SK-N-SH (cell line): Measurements from ENCODE around the gene RERG. TPM values are rescaled to one million over a fixed set of nuclear protein-coding genes. Genes with fewer than 3 reads are reported as not detected.

Experiments used
- CTCF ChIA-PET: fragments of 300-600, 350-600 bp; formaldehyde crosslinking; extraction: SDS; loops from one replicate; lab custom pipeline; 2021; lab: Yijun Ruan, JAX
- POLR2A ChIA-PET: fragments of 350-600 bp; sonication (Branson Sonifier 250); formaldehyde crosslinking; extraction: SDS; loops from one replicate; lab custom pipeline; 2020; ENCODE audit warnings: antibody characterized with exemption, inconsistent platforms; lab: Yijun Ruan, JAX
- DNase-seq: peaks from one replicate; pipeline ENCODE4 v3.0.0; 2012
- H2AFZ ChIP-seq: fragments of 200-600 bp; sonication (generic); 2 replicates; pipeline ENCODE4 v1.8.1; 2016; ENCODE audit warnings: antibody characterized with exemption, mild to moderate bottlenecking, low read depth
- H3F3A ChIP-seq: fragments of 200-600 bp; sonication (generic); replicated peaks from 2 replicates; pipeline ENCODE3; 2016; ENCODE audit warnings: antibody characterized with exemption, mild to moderate bottlenecking; ENCODE audit not compliant: insufficient read depth
- H3K27ac ChIP-seq, 2 experiments: fragments of 200-500 bp in 1 of 2; fragments of 200-600 bp in 1 of 2; sonication (Bioruptor generic) in 1 of 2; sonication (generic), shearing (Covaris generic) in 1 of 2; 2 replicates each; pipeline versions ENCODE4 v1.5.1 to v1.6.1; 2014 to 2016; ENCODE audit warnings: low read depth in 2 of 2, inconsistent platforms in 1 of 2, low read length in 1 of 2, mild to moderate bottlenecking in 1 of 2, mixed read lengths in 1 of 2
- H3K27me3 ChIP-seq: fragments of 200-600 bp; sonication (generic), shearing (Covaris generic); 2 replicates; pipeline ENCODE4 v1.6.1; 2016; ENCODE audit warnings: mixed run types; ENCODE audit not compliant: insufficient read depth
- H3K36me3 ChIP-seq, 2 experiments: fragments of 200-500 bp in 1 of 2; fragments of 200-600 bp in 1 of 2; sonication (Bioruptor generic) in 1 of 2; sonication (generic) in 1 of 2; replicated peaks in 1 of 2; 2 replicates each; pipeline versions ENCODE3 to v1.5.1; 2014 to 2016; ENCODE audit warnings: low read length in 1 of 2, mild to moderate bottlenecking in 1 of 2; ENCODE audit not compliant: insufficient read depth in 2 of 2, control insufficient read depth in 1 of 2
- H3K4me1 ChIP-seq, 2 experiments: fragments of 200-500 bp in 1 of 2; fragments of 200-600 bp in 1 of 2; sonication (Bioruptor generic) in 1 of 2; sonication (generic), shearing (Covaris generic) in 1 of 2; 2 replicates each; pipeline versions ENCODE4 v1.5.1 to v1.6.1; 2014 to 2016; ENCODE audit warnings: low read depth in 1 of 2, low read length in 1 of 2, mixed run types in 1 of 2; ENCODE audit not compliant: insufficient read depth in 2 of 2, control insufficient read depth in 1 of 2
- H3K4me2 ChIP-seq: fragments of 200-600 bp; sonication (generic), shearing (Covaris generic); 2 replicates; pipeline ENCODE4 v1.6.1; 2017; ENCODE audit warnings: mixed run types
- H3K4me3 ChIP-seq, 2 experiments: fragments of 200-500 bp in 1 of 2; fragments of 200-600 bp in 1 of 2; sonication (Bioruptor generic) in 1 of 2; sonication (generic), shearing (Covaris generic) in 1 of 2; 2 replicates each; pipeline versions ENCODE4 v1.5.1 to v1.8.1; 2014 to 2016; ENCODE audit warnings: low read depth in 2 of 2, inconsistent platforms in 1 of 2, low read length in 1 of 2, mild to moderate bottlenecking in 1 of 2, mixed read lengths in 1 of 2, moderate library complexity in 1 of 2
- H3K79me2 ChIP-seq: fragments of 200-600 bp; sonication (generic); 2 replicates; pipeline ENCODE4 v1.8.1; 2017; ENCODE audit warnings: mild to moderate bottlenecking; ENCODE audit not compliant: insufficient read depth
- H3K9ac ChIP-seq: fragments of 200-600 bp; sonication (generic); 2 replicates; pipeline ENCODE4 v1.6.1; 2017; ENCODE audit warnings: mixed run types
- H3K9me2 ChIP-seq: fragments of 200-600 bp; sonication (generic); 2 replicates; pipeline ENCODE4 v1.6.1; 2017; ENCODE audit warnings: mixed run types
- H3K9me3 ChIP-seq: fragments of 200-600 bp; sonication (generic); 2 replicates; pipeline ENCODE4 v1.6.1; 2017; ENCODE audit warnings: mixed run types, mild to moderate bottlenecking, moderate library complexity
- H4K20me1 ChIP-seq: fragments of 200-600 bp; sonication (generic); 2 replicates; pipeline ENCODE4 v1.6.1; 2017; ENCODE audit warnings: mild to moderate bottlenecking, mixed run types; ENCODE audit not compliant: insufficient read depth
- EZH2phosphoT487 ChIP-seq: fragments of 200-600 bp; sonication (generic); IDR thresholded peaks from 2 replicates; pipeline ENCODE4 v1.6.1; 2017; ENCODE audit warnings: low read depth, mixed run types, mild to moderate bottlenecking, antibody characterized with exemption, moderate library complexity, borderline replicate concordance
- FOSL2 ChIP-seq: IDR thresholded peaks from 2 replicates; pipeline ENCODE4 v1.4.0; 2012; ENCODE audit warnings: low read depth, mild to moderate bottlenecking, moderate library complexity, borderline replicate concordance
- FOXM1 ChIP-seq: IDR thresholded peaks from 2 replicates; pipeline ENCODE4 v1.4.0; 2012; ENCODE audit warnings: low read depth, mild to moderate bottlenecking
- GABPA ChIP-seq: IDR thresholded peaks from 2 replicates; pipeline ENCODE4 v1.4.0; 2012; ENCODE audit warnings: low read depth, mild to moderate bottlenecking
- IRF3 ChIP-seq: fragments of 150-350 bp; IDR thresholded peaks from 2 replicates; pipeline ENCODE4 v1.6.1; 2016; ENCODE audit warnings: mild to moderate bottlenecking, low read depth, low read length
- MAX ChIP-seq: IDR thresholded peaks from 2 replicates; pipeline ENCODE4 v1.4.0; 2012; ENCODE audit warnings: low read depth
- MEF2A ChIP-seq: IDR thresholded peaks from 2 replicates; pipeline ENCODE4 v1.4.0; 2012; ENCODE audit warnings: low read depth, borderline replicate concordance
- MXI1 ChIP-seq: IDR thresholded peaks from 2 replicates; pipeline ENCODE4 v1.6.1; 2012; ENCODE audit warnings: mild to moderate bottlenecking, low read depth, low read length, improper control_type of control experiment
- NFIC ChIP-seq: IDR thresholded peaks from 2 replicates; pipeline ENCODE4 v1.4.0; 2012; ENCODE audit warnings: borderline replicate concordance
- PBX3 ChIP-seq: IDR thresholded peaks from 2 replicates; pipeline ENCODE4; 2012
- POLR2AphosphoS5 ChIP-seq: IDR thresholded peaks from 2 replicates; pipeline ENCODE4 v1.6.1; 2012; ENCODE audit warnings: low read depth, low read length
- RAD21 ChIP-seq: IDR thresholded peaks from 2 replicates; pipeline ENCODE4 v1.6.1; 2012; ENCODE audit warnings: mild to moderate bottlenecking, low read length
- RCOR1 ChIP-seq: fragments of 150-350 bp; IDR thresholded peaks from 2 replicates; pipeline ENCODE4 v1.6.1; 2017; ENCODE audit warnings: antibody characterized with exemption, low read length
- RXRA ChIP-seq: IDR thresholded peaks from 2 replicates; pipeline ENCODE4 v1.4.0; 2012; ENCODE audit warnings: low read depth, mild to moderate bottlenecking, borderline replicate concordance
- SMC3 ChIP-seq: IDR thresholded peaks from 2 replicates; pipeline ENCODE4 v1.6.1; 2012; ENCODE audit warnings: low read depth, low read length, improper control_type of control experiment
- TAF1 ChIP-seq: IDR thresholded peaks from 2 replicates; pipeline ENCODE4 v1.6.1; 2012; ENCODE audit warnings: low read depth, mild to moderate bottlenecking, low read length, moderate library complexity, borderline replicate concordance
- TCF12 ChIP-seq: IDR thresholded peaks from 2 replicates; pipeline ENCODE4 v1.4.0; 2012
- USF1 ChIP-seq: IDR thresholded peaks from 2 replicates; pipeline ENCODE4 v1.4.0; 2012; ENCODE audit warnings: low read depth, borderline replicate concordance
- YY1 ChIP-seq: IDR thresholded peaks from 2 replicates; pipeline ENCODE4 v1.4.0; 2012; ENCODE audit warnings: low read depth, mild to moderate bottlenecking
- ZBTB33 ChIP-seq: IDR thresholded peaks from 2 replicates; pipeline ENCODE4 v1.4.0; 2012; ENCODE audit warnings: low read depth, borderline replicate concordance
- WGBS: methylation state at CpG from one replicate; pipeline ENCODE4 v1.1.6; 2017; ENCODE audit warnings: low lambda C conversion rate; 5-methylcytosine and 5-hydroxymethylcytosine counted together
- polyA plus RNA-seq, 3 experiments: library from polyadenylated mRNA; depleted of rRNA; stranded (reverse); fragments of >200 nt; gene quantifications; 2 replicates each; pipeline ENCODE4 v1.2.3, GENCODE V29; 2012

The RERG gene
- polyA plus RNA-seq, 1 of the 3 experiments (the other 2 are of a cell fraction) = 0.49 TPM

- Histone ChIP-seq H3F3A (no peaks in the 10 kb centered on the region), H3K4me3 (no peak overlapping the region), H3K9ac (no peak overlapping the region), H2AFZ (no peak overlapping the region), H4K20me1 (no peaks in the 10 kb centered on the region), H3K27ac (no peak overlapping the region), H3K36me3 (no peaks in the 10 kb centered on the region), H3K4me1 (no peaks in the 10 kb centered on the region), H3K79me2 (no peaks in the 10 kb centered on the region), H3K9me3 (peaks cover 4% of the 10 kb centered on the region; the same call in 1 of the 2 replicates), H3K27me3 (no peaks in the 10 kb centered on the region), H3K9me2 (no peaks in the 10 kb centered on the region), H3K4me2 (no peak overlapping the region)
- DNase-seq = no peak
- WGBS = 97% methylated on average over 2 of the region's 2 CpGs
- CTCF ChIA-PET = interaction anchor here (0.7 kb wide), 1 partner anchor 20 kb away, joined by 3 read pairs; the partner anchor contains the start of gene RERG
- POLR2A ChIA-PET = no interaction called here
- TF ChIP-seq PBX3 (no peak), POLR2AphosphoS5 (no peak), USF1 (no peak), SMC3 (no peak), MAX (no peak), RCOR1 (no peak), ZBTB33 (no peak), YY1 (no peak), FOSL2 (no peak)
Measured at GRCh38 chr12:15200641-15201040, 20.6 kb downstream of the RERG start.

GRCh38 chr12:15199930-15200329, 21.3 kb downstream of the RERG start:
- no peak overlapping the region for H3K9ac ChIP-seq
- WGBS = under 1% methylated on average over 2 of the region's 2 CpGs
- H3K9me2 ChIP-seq = no peaks in the 10 kb centered on the region
- H3K4me2 ChIP-seq = no peak overlapping the region
- no peaks in the 10 kb centered on the region for H3K79me2 ChIP-seq
- CTCF ChIA-PET = interaction anchor here (0.7 kb wide), 1 partner anchor 21 kb away, joined by 3 read pairs; the partner anchor contains the start of gene RERG
- H3K9me3 ChIP-seq = peaks cover 4% of the 10 kb centered on the region; the same call in 1 of the 2 replicates
- POLR2A ChIA-PET = no interaction called here
- H3K4me1 ChIP-seq = no peaks in the 10 kb centered on the region
- no peaks in the 10 kb centered on the region for H4K20me1 ChIP-seq
- no peak overlapping the region for H3K4me3 ChIP-seq
- TF ChIP-seq FOXM1 = no peak
- TF ChIP-seq RAD21 = no peak
- no peak for TF ChIP-seq IRF3
- TF ChIP-seq MAX = no peak
- TF ChIP-seq USF1 = no peak
- no peak for TF ChIP-seq GABPA
- no peak for TF ChIP-seq MEF2A
- TF ChIP-seq YY1 = no peak
- TF ChIP-seq EZH2phosphoT487 = no peak
- TF ChIP-seq NFIC = no peak
- no peak for TF ChIP-seq POLR2AphosphoS5
- no peak for TF ChIP-seq TCF12
- no peak for TF ChIP-seq RXRA
- no peak for TF ChIP-seq MXI1
- no peak for TF ChIP-seq RCOR1
- no peak for TF ChIP-seq PBX3
- no peak for TF ChIP-seq TAF1
- no peaks in the 10 kb centered on the region for H3F3A ChIP-seq
- no peak overlapping the region for H3K27ac ChIP-seq
- no peaks in the 10 kb centered on the region for H3K27me3 ChIP-seq
- no peak for DNase-seq
- H2AFZ ChIP-seq = no peak overlapping the region
- no peaks in the 10 kb centered on the region for H3K36me3 ChIP-seq
